ENCODE measurements around the gene SLC2A9.

- TF ChIP-seq CTCF (conservative IDR thresholded peaks at IDR 0.05; ENCODE audit: low read depth, low read length) = peak; percentile 56
- TF ChIP-seq POLR2A (IDR thresholded peaks at IDR 0.05; ENCODE audit: low read depth, low read length) = no peak
- TF ChIP-seq RAD21 (IDR thresholded peaks at IDR 0.05; ENCODE audit: low read length) = peak; percentile 61
- no peak for TF ChIP-seq CEBPB (IDR thresholded peaks at IDR 0.05; ENCODE audit: low read depth, low read length)
- no peak for TF ChIP-seq ELK1 (IDR thresholded peaks at IDR 0.05; ENCODE audit: borderline replicate concordance, low read depth, low read length)
- no peak for TF ChIP-seq MAZ (IDR thresholded peaks at IDR 0.05; ENCODE audit: borderline replicate concordance, low read depth, low read length)
- TF ChIP-seq NFE2L2 (IDR thresholded peaks at IDR 0.05; ENCODE audit: low read depth, low read length) = no peak
- TF ChIP-seq SMC3 (IDR thresholded peaks at IDR 0.05; ENCODE audit: low read depth, low read length) = peak; percentile 38; the same call in 1 of the 2 replicates
These were observed 6.0 kb downstream of the SLC2A9 start for GRCh38 chr4:10015140-10015753.
